ENCODE measurements around the gene PARD6G. TPM values are rescaled to one million over a fixed set of nuclear protein-coding genes. Genes with fewer than 3 reads are reported as not detected.

The PARD6G gene
- total RNA-seq, 4 donors from 2014 or later = 24.3 to 37.8 (median 33.1) TPM

DNA sequence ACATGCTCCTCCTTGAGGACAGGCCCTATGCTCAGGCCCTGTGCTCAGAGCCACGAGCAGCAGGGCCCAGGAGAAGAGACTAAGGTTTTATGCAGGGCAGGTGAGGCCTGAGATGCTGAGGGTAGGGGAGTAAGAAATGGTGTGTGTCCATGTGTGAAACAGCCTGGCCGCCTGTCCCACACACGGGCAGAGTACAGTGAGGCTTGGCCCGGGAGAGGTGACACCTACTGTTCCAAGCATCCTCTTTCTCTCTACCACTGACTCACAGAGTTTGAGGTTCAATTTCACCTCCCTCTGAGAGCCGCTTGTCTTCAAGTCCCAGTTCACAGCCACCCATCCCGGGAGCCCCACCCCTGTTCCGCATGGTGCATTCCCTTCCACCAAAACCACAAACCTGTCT is 84.1 kb downstream of the PARD6G start:
- 93 to 96% methylated on average over 5 to 7 of the region's 7 CpGs for WGBS, 2 donors
- no peaks in the 10 kb centered on the region for H3K27me3 ChIP-seq
- peaks cover 0 to 7% (median 0%) of the 10 kb centered on the region in 3 donors for H3K4me1 ChIP-seq
- DNase-seq = no peak
- H3K27ac ChIP-seq = no peak overlapping the region
- TF ChIP-seq, protein P1, sequence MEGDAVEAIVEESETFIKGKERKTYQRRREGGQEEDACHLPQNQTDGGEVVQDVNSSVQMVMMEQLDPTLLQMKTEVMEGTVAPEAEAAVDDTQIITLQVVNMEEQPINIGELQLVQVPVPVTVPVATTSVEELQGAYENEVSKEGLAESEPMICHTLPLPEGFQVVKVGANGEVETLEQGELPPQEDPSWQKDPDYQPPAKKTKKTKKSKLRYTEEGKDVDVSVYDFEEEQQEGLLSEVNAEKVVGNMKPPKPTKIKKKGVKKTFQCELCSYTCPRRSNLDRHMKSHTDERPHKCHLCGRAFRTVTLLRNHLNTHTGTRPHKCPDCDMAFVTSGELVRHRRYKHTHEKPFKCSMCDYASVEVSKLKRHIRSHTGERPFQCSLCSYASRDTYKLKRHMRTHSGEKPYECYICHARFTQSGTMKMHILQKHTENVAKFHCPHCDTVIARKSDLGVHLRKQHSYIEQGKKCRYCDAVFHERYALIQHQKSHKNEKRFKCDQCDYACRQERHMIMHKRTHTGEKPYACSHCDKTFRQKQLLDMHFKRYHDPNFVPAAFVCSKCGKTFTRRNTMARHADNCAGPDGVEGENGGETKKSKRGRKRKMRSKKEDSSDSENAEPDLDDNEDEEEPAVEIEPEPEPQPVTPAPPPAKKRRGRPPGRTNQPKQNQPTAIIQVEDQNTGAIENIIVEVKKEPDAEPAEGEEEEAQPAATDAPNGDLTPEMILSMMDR (IDR thresholded peaks at IDR 0.05) = no peak
- no peak for TF ChIP-seq POLR2A (IDR thresholded peaks at IDR 0.05)
- no peak overlapping the region for H3K4me3 ChIP-seq
- H3K9me3 ChIP-seq = peaks cover 0 to 10% (median 7%) of the 10 kb centered on the region in 3 donors
- peaks cover 0 to 61% (median 0%) of the 10 kb centered on the region in 3 donors for H3K36me3 ChIP-seq
- intact Hi-C loops (cut with DNase I) = no loop called here

DNA sequence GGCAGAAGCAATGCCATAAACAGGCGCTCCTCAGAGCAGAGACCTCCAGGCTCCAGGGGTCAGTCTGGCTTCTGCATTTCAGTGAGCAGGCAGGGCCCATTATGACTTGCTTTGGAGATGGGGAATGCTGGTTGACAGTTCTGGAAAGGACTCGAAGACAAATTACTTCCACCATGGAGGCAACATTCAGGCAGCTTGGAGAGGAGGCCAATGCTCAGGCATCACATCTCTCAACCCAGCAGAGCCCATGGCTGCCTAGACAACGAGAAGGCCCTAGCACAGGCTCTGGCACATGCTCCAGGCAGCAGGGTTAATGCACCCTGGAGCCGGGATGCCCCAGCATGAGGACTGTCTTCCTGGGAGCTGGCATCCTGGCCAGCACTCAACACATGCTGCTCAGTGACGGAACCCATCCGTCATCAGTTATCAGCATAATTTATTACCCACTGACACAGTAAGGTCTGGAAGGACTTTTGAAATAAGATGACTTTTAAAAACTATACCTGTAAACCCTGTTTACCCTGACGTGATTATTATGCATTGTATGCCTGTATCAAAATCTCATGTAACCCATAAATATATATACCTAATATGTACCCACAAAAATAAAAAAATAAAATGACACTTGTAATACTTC is 85.4 kb downstream of the PARD6G start:
- no peak overlapping the region for H3K27ac ChIP-seq
- H3K27me3 ChIP-seq = no peaks in the 10 kb centered on the region
- TF ChIP-seq POLR2A (IDR thresholded peaks at IDR 0.05) = no peak
- TF ChIP-seq, protein P1 (IDR thresholded peaks at IDR 0.05) = no peak
- no peak overlapping the region for H3K4me3 ChIP-seq
- peaks cover 0 to 10% (median 7%) of the 10 kb centered on the region in 3 donors for H3K9me3 ChIP-seq
- intact Hi-C loops (cut with DNase I) = no loop called here
- peaks cover 0 to 53% (median 0%) of the 10 kb centered on the region in 3 donors for H3K36me3 ChIP-seq
- 70 to 84% methylated on average over 5 to 6 of the region's 7 CpGs for WGBS, 2 donors
- peaks cover 0 to 10% (median 0%) of the 10 kb centered on the region in 3 donors for H3K4me1 ChIP-seq
- no peak for DNase-seq

DNA sequence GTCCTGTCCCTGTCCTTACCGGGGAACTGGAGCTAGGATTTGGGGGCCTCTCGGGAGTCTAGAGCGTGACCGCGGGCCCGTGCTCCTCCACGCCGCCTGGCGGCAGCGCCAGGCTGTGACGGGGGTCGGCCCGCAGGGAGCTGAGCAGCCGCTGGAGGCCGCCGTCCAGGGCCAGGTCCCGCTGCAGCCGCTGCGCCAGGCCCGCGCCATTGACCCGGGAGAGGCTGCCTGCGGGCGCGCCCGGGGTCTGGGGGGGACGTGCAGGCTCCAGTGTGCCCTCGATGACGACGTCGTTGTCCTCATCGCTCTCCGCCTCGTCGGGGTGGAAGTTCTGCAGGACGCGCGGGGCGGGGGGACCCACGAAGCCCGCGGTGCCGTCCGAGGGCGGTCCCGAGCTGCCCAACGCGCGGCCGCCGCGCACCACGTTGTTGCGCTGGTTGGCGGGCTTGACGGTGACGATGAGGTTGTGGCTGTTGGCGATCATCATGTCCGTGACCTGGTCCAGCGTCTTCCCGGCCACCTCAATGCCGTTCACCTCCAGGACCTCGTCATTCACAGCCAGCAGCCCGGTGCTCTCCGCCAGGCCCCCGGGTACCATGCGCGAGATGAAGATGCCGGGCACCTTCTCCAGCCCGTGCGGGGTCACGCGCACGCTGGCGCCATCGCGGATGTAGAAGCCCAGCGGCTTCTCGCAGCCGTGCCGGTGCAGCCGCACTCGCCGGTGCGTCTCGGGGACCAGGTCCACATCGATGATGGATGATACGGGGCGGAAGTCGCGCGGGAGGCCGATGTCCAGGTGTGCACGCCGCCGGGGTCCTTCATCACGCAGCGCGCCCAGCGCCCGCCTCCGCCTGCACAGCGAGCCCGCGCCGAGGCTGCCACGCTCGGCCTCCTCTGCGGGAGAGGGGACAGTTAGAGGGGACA is 87.3 kb downstream of the PARD6G start:
- peaks cover 0 to 10% (median 0%) of the 10 kb centered on the region in 3 donors for H3K4me1 ChIP-seq
- intact Hi-C loops (cut with DNase I) = no loop called here
- peaks cover 0 to 70% (median 0%) of the 10 kb centered on the region in 3 donors for H3K36me3 ChIP-seq
- DNase-seq = no peak
- peaks cover 0 to 9% (median 5%) of the 10 kb centered on the region in 3 donors for H3K9me3 ChIP-seq
- TF ChIP-seq POLR2A (IDR thresholded peaks at IDR 0.05) = no peak
- TF ChIP-seq, protein P1 (IDR thresholded peaks at IDR 0.05) = peak in 2 of 6 experiments; percentile 36 to 39
- peak overlapping the region in 2 of 4 donors; percentile 30 to 38 for H3K4me3 ChIP-seq
- no peak overlapping the region for H3K27ac ChIP-seq
- no peaks in the 10 kb centered on the region for H3K27me3 ChIP-seq
- 34 to 71% methylated on average over 14 to 33 of the region's 109 CpGs for WGBS, 2 donors

DNA sequence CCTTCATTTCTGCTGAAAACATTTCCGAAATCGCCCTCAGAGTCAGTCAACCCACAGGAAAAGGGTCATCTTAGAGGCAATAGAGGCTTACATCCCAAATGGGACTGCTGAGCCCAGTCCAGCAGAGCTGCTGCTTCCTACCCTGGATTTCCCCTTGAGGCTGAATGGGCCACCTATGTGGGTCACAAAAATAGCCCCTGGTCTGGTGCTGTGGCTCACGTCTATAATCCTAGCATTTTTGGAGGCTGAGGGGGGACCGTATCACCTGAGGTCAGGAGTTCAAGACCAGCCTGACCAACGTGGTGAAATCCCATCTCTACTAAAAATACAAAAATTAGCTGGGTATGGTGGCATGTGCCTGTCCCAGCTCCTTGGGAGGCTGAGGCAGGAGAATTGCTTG is 88.9 kb downstream of the PARD6G start:
- WGBS, 2 donors = 55 to 66% methylated on average over 5 of the region's 5 CpGs
- no peaks in the 10 kb centered on the region for H3K9me3 ChIP-seq
- no peak overlapping the region for H3K4me3 ChIP-seq
- intact Hi-C loops (cut with DNase I) = no loop called here
- H3K4me1 ChIP-seq = peaks cover 0 to 10% (median 0%) of the 10 kb centered on the region in 3 donors
- peaks cover 0 to 60% (median 0%) of the 10 kb centered on the region in 3 donors for H3K36me3 ChIP-seq
- no peak overlapping the region for H3K27ac ChIP-seq
- DNase-seq = no peak
- no peak for TF ChIP-seq POLR2A (IDR thresholded peaks at IDR 0.05)
- TF ChIP-seq, protein P1 (IDR thresholded peaks at IDR 0.05) = no peak
- no peaks in the 10 kb centered on the region for H3K27me3 ChIP-seq
